Cardiac muscle cell (in vitro differentiated cells and primary cell): ENCODE data around the gene PAXIP1. TPM values are rescaled to one million over a fixed set of nuclear protein-coding genes. Genes with fewer than 3 reads are reported as not detected.

Experiments used
- DNase-seq, 2 donors: peaks; one replicate each; pipeline versions ENCODE4 v3.0.0 to v3.0.0-alpha.2; 2010 to 2017; ENCODE audit warnings: low read depth in 1 of 2, low spot score in 1 of 2
- H3K27ac ChIP-seq: fragments of 200-600 bp; sonication (generic); 2 replicates; pipeline ENCODE4 v1.5.1; 2016
- H3K27me3 ChIP-seq: fragments of 200-600 bp; sonication (generic); 2 replicates; pipeline ENCODE4 v1.6.0; 2016; ENCODE audit warnings: control low read depth
- H3K36me3 ChIP-seq: fragments of 200-600 bp; sonication (generic); 2 replicates; pipeline ENCODE4 v1.5.1; 2016; ENCODE audit warnings: control low read depth
- H3K4me1 ChIP-seq: fragments of 200-600 bp; sonication (generic); 2 replicates; pipeline ENCODE4 v1.8.1; 2017; ENCODE audit warnings: low read depth, mild to moderate bottlenecking, mixed run types
- H3K4me3 ChIP-seq: fragments of 200-600 bp; sonication (generic); 2 replicates; pipeline ENCODE4 v1.5.1; 2016; ENCODE audit warnings: mild to moderate bottlenecking
- H3K9me3 ChIP-seq: fragments of 200-600 bp; sonication (generic); 2 replicates; pipeline ENCODE4 v1.5.1; 2017; ENCODE audit warnings: low read depth, mild to moderate bottlenecking, control low read depth
- CTCF ChIP-seq: IDR thresholded peaks from 2 replicates; pipeline ENCODE4 v1.5.1; 2012; ENCODE audit warnings: low read depth, mild to moderate bottlenecking, low read length
- polyA plus RNA-seq: library from polyadenylated mRNA; unstranded; fragments of >200 nt; fragmentation: Nextera tagmentation; extraction: Ambion mirVana; gene quantifications from 2 replicates; pipeline ENCODE4 v1.2.1, GENCODE V29; 2016
- total RNA-seq: library from RNA; depleted of rRNA; stranded (reverse); fragments of >200 nt; gene quantifications from 2 replicates; pipeline ENCODE4 v1.2.3, GENCODE V29; 2016

The PAXIP1 gene
- total and polyA plus RNA-seq, 2 experiments from 2014 or later = 3.7 to 11.2 TPM

DNA sequence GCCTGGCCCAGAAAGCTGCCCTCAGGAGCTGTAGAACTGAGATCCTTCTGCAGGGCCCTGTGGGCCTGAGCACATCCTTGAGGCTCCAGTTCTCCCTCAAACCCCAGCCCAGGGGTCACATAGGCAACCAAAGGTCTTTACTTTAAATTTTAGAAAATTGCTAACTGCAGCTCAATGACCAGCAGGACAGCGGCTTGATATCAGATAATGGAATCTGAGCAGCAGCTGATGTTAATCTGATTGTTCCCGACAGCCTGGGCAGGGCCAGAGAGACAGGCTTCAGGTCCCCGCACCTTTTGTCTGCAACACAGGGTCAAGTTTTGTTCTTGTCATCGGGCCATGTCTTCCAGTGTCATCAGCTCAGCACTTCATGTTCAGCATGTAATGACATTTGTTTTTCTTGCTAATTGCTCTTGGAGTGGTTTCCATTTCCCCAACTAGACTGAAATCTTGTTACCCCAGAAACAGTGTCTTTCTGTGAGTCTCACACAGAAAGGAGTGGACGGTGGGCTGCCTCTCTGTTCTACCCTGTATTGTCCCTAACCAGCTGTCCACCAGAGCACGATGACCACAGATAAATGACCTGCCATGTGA is 91.0 kb downstream of the PAXIP1 start:
- H3K36me3 ChIP-seq = no peaks in the 10 kb centered on the region
- no peak overlapping the region for H3K27ac ChIP-seq
- H3K4me1 ChIP-seq = no peaks in the 10 kb centered on the region
- no peak for DNase-seq
- no peak overlapping the region for H3K4me3 ChIP-seq
- peaks cover 4% of the 10 kb centered on the region for H3K27me3 ChIP-seq
- no peak for TF ChIP-seq CTCF
- H3K9me3 ChIP-seq = no peaks in the 10 kb centered on the region

DNA sequence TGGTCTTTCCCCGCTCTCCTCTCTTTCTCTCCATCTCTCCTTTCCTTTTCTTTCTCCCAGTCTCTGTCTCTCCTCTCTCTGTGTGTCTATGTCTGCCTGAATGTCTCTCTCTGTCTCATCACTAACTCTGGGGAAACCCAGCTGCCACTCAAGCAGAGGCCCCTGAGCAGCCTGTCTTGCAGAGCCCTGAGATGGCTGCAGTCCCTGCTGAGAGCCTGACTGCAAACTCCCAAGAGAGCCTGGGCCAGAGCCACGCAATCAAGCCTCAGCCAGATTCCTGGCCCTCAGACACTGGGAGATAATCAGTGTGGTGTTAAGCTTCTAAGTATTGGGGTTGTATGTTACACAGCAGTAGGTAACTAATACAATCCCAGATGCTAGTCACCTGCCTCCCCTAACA is 91.5 kb downstream of the PAXIP1 start:
- Histone ChIP-seq H3K27me3 (peaks cover 4% of the 10 kb centered on the region), H3K4me1 (no peaks in the 10 kb centered on the region), H3K36me3 (no peaks in the 10 kb centered on the region), H3K4me3 (no peak overlapping the region), H3K9me3 (no peaks in the 10 kb centered on the region), H3K27ac (no peak overlapping the region)
- no peak for TF ChIP-seq CTCF
- no peak for DNase-seq

DNA sequence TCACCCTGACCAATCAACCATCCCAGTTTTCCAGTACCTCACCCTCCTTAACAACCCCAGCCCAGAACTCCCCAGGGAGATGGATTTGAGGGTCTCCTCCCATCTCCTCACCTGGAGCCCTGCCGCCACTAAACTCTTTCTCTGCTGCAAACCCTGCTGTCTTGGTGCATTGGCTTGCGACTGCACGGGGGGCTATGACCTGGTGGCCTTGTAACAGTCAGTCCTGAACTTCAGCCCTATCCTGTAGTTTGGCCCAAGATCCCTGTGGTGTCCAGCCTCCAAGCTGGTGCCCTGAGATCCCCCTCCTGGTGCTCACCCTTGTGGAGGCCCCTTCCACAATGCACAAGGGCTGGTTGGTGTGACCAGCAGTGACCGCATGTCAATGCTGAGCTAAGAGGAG is 91.9 kb downstream of the PAXIP1 start:
- DNase-seq = no peak
- no peak for TF ChIP-seq CTCF
- H3K4me3 ChIP-seq = no peak overlapping the region
- no peaks in the 10 kb centered on the region for H3K36me3 ChIP-seq
- no peaks in the 10 kb centered on the region for H3K9me3 ChIP-seq
- H3K27ac ChIP-seq = no peak overlapping the region
- H3K27me3 ChIP-seq = peaks cover 4% of the 10 kb centered on the region
- H3K4me1 ChIP-seq = no peaks in the 10 kb centered on the region

DNA sequence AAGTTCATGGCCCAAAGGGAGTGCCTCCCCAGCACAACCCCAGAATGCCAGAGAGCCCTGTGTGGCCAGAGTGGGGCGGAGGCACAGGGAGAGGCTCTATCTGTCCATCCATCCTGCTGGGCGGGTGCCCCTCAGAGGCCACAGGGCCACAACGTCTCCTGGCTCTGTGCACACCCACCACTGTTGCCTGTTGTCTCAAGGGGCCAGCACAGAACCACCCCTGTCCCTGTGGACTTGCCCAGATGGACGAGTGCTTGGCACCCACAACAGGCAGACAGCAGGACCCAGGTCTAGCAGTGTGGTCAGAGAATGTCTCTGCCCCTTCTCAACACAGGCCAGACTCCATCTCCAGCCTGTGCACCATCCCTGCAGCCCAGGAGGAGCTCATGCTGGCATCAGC is 92.8 kb downstream of the PAXIP1 start:
- Histone ChIP-seq H3K36me3 (no peaks in the 10 kb centered on the region), H3K27me3 (peaks cover 4% of the 10 kb centered on the region), H3K4me1 (no peaks in the 10 kb centered on the region), H3K27ac (no peak overlapping the region), H3K4me3 (no peak overlapping the region), H3K9me3 (no peaks in the 10 kb centered on the region)
- TF ChIP-seq CTCF = no peak
- no peak for DNase-seq

GRCh38 chr7:154909241-154910105 is 93.5 kb downstream of the PAXIP1 start:
- no peak for DNase-seq
- Histone ChIP-seq H3K27ac (no peak overlapping the region), H3K27me3 (peaks cover 3% of the 10 kb centered on the region), H3K9me3 (no peaks in the 10 kb centered on the region), H3K36me3 (no peaks in the 10 kb centered on the region), H3K4me3 (no peak overlapping the region), H3K4me1 (no peaks in the 10 kb centered on the region)
- TF ChIP-seq CTCF = no peak
